Loucy (cell line): ENCODE data around the gene ADAMTS2.

Experiments
- CTCF ChIP-seq: fragments of 200-600 bp; sonication (generic); conservative IDR thresholded peaks from 2 replicates; pipeline ENCODE4 v1.5.1; 2014; ENCODE audit warnings: mild to moderate bottlenecking, antibody characterized with exemption, low read length
- EZH2phosphoT487 ChIP-seq: fragments of 200-600 bp; IDR thresholded peaks from 2 replicates; pipeline ENCODE4 v1.6.1; 2018; ENCODE audit warnings: antibody characterized with exemption, mild to moderate bottlenecking, moderate library complexity, borderline replicate concordance

GRCh38 chr5:179303451-179304200 lies 41.6 kb downstream of the ADAMTS2 start:
- TF ChIP-seq CTCF (no peak), EZH2phosphoT487 (no peak)
